SU-DHL-6 (cell line): ENCODE results near the gene CTBP1.

Experiments used
- H2AFZ ChIP-seq: fragments of 200-600 bp; sonication (generic); 2 replicates; pipeline ENCODE4 v1.6.1; 2014; ENCODE audit warnings: low read depth, mild to moderate bottlenecking, moderate library complexity, mixed read lengths, antibody characterized with exemption, low read length; ENCODE audit not compliant: severe bottlenecking
- H3F3A ChIP-seq: fragments of 200-600 bp; shearing (Covaris generic); 2 replicates; pipeline ENCODE4 v1.6.0; 2016; ENCODE audit warnings: antibody characterized with exemption, mild to moderate bottlenecking; ENCODE audit not compliant: insufficient read depth
- H3K27ac ChIP-seq: fragments of 200-600 bp; sonication (generic); 2 replicates; pipeline ENCODE4 v1.5.1; 2016; ENCODE audit warnings: low read depth, mild to moderate bottlenecking, low read length, moderate library complexity, mixed read lengths
- H3K27me3 ChIP-seq: fragments of 200-600 bp; sonication (generic), shearing (Covaris generic); 2 replicates; pipeline ENCODE4 v1.6.0; 2014; ENCODE audit warnings: mild to moderate bottlenecking, low read length
- H3K36me3 ChIP-seq: fragments of 200-600 bp; sonication (generic); 2 replicates; pipeline ENCODE4 v1.6.1; 2014; ENCODE audit warnings: mild to moderate bottlenecking, low read length, mixed read lengths
- H3K4me2 ChIP-seq: fragments of 300-600, 200-600 bp; shearing (Covaris generic), sonication (generic); 2 replicates; pipeline ENCODE4 v1.6.0; 2014; ENCODE audit warnings: low read length, low read depth, mild to moderate bottlenecking; ENCODE audit not compliant: poor library complexity, severe bottlenecking
- H3K4me3 ChIP-seq: fragments of 200-600 bp; sonication (generic); 2 replicates; pipeline ENCODE4 v1.5.1; 2014; ENCODE audit warnings: antibody characterized with exemption, low read length, mild to moderate bottlenecking, mixed read lengths; ENCODE audit not compliant: insufficient read depth, poor library complexity, severe bottlenecking
- H3K79me2 ChIP-seq: fragments of 200-600 bp; sonication (generic); 2 replicates; pipeline ENCODE4 v1.6.1; 2014; ENCODE audit warnings: mild to moderate bottlenecking, low read length, moderate library complexity; ENCODE audit not compliant: insufficient read depth
- H3K9ac ChIP-seq: fragments of 200-600 bp; sonication (generic); 2 replicates; pipeline ENCODE4 v1.7.0; 2014; ENCODE audit warnings: mild to moderate bottlenecking, low read length
- H3K9me2 ChIP-seq: fragments of 200-600 bp; sonication (generic); replicated peaks from 2 replicates; pipeline ENCODE4 v1.6.1; 2014; ENCODE audit warnings: low read length; ENCODE audit not compliant: insufficient read depth
- H3K9me3 ChIP-seq: fragments of 200-600 bp; sonication (generic); 2 replicates; pipeline ENCODE4 v1.6.1; 2014; ENCODE audit warnings: low read length, mixed read lengths; ENCODE audit not compliant: insufficient read depth
- H4K20me1 ChIP-seq: fragments of 200-600 bp; sonication (generic); 2 replicates; pipeline ENCODE4 v1.6.1; 2014; ENCODE audit warnings: low read depth, mild to moderate bottlenecking, antibody characterized with exemption, low read length, moderate library complexity, mixed read lengths
- CTCF ChIP-seq: fragments of 200-600 bp; sonication (generic); IDR thresholded peaks from one replicate; pipeline ENCODE4 v1.5.1; 2017; ENCODE audit warnings: antibody characterized with exemption, mild to moderate bottlenecking, low read length, moderate library complexity; ENCODE audit not compliant: insufficient read depth, poor library complexity, severe bottlenecking
- EZH2phosphoT487 ChIP-seq: fragments of 200-600 bp; sonication (generic), shearing (Covaris generic); conservative IDR thresholded peaks from 2 replicates; pipeline ENCODE4 v1.6.1; 2018; ENCODE audit warnings: mild to moderate bottlenecking, antibody characterized with exemption, low read length, moderate library complexity, mixed read lengths

The CTBP1 gene

GRCh38 chr4:1277667-1278665 is 29.0 kb upstream of the CTBP1 start:
- no peaks in the 10 kb centered on the region for H3K9me2 ChIP-seq
- TF ChIP-seq EZH2phosphoT487 (no peak), CTCF (no peak)

GRCh38 chr4:1276984-1277383 is 28.1 kb upstream of the CTBP1 start:
- Histone ChIP-seq H3K9me2 (no peaks in the 10 kb centered on the region), H3F3A (no peaks in the 10 kb centered on the region), H3K4me3 (no peak overlapping the region), H3K9ac (no peak overlapping the region), H3K4me2 (no peak overlapping the region), H3K9me3 (no peaks in the 10 kb centered on the region), H2AFZ (no peak overlapping the region), H3K27me3 (no peaks in the 10 kb centered on the region), H4K20me1 (no peaks in the 10 kb centered on the region), H3K27ac (no peak overlapping the region), H3K36me3 (no peaks in the 10 kb centered on the region), H3K79me2 (no peaks in the 10 kb centered on the region)
- no peak for TF ChIP-seq CTCF
- no peak for TF ChIP-seq EZH2phosphoT487

More at GRCh38 chr4:1277667-1278665, 29.0 kb upstream of the CTBP1 start:
- Histone ChIP-seq H3K36me3 (no peaks in the 10 kb centered on the region), H3K9ac (no peak overlapping the region), H4K20me1 (no peaks in the 10 kb centered on the region), H3K79me2 (no peaks in the 10 kb centered on the region), H3K27ac (no peak overlapping the region), H3K9me3 (no peaks in the 10 kb centered on the region), H2AFZ (no peak overlapping the region), H3K4me2 (no peak overlapping the region), H3K27me3 (no peaks in the 10 kb centered on the region), H3F3A (no peaks in the 10 kb centered on the region), H3K4me3 (no peak overlapping the region)

- H2AFZ ChIP-seq, result no peak overlapping the region
- H3K27ac ChIP-seq, result no peak overlapping the region
- no peak overlapping the region for H3K4me2 ChIP-seq
- H3K9me2 ChIP-seq, result no peaks in the 10 kb centered on the region
- no peaks in the 10 kb centered on the region for H3K9me3 ChIP-seq
- TF ChIP-seq CTCF, result no peak
- TF ChIP-seq EZH2phosphoT487, result no peak
- peaks cover 3% of the 10 kb centered on the region; the same call in 1 of the 2 replicates for H3F3A ChIP-seq
- no peak overlapping the region for H3K4me3 ChIP-seq
- H4K20me1 ChIP-seq, result no peaks in the 10 kb centered on the region
- no peaks in the 10 kb centered on the region for H3K36me3 ChIP-seq
- no peaks in the 10 kb centered on the region for H3K79me2 ChIP-seq
- H3K27me3 ChIP-seq, result no peaks in the 10 kb centered on the region
- H3K9ac ChIP-seq, result no peak overlapping the region
Observed at GRCh38 chr4:1274871-1275270, 25.9 kb upstream of the CTBP1 start.
